ENCODE results near the gene HSFX1.
"Not testable (repeated sequence)": the region's sequence is repeated elsewhere in the genome, so short reads cannot be mapped to it uniquely, and the experiment has no call there.

HSFX1 gene

GRCh38 chrX:149762696-149763614 is 10.9 kb upstream of the HSFX1 start:
- no peaks in the 10 kb centered on the region for H3K9me3 ChIP-seq (ENCODE audit: control insufficient read depth in 2 of 2, low read length in 2 of 2)
- no peaks in the 10 kb centered on the region for H3K36me3 ChIP-seq (ENCODE audit: control insufficient read depth in 2 of 2, insufficient read depth in 2 of 2, low read length in 2 of 2)
- no peak overlapping the region for H3K4me3 ChIP-seq (ENCODE audit: low read length in 2 of 2)
- no peaks in the 10 kb centered on the region for H3K27me3 ChIP-seq (ENCODE audit: control insufficient read depth in 2 of 2, insufficient read depth in 2 of 2, low read length in 2 of 2)
- H3K27ac ChIP-seq (ENCODE audit: low read depth in 2 of 2, low read length in 2 of 2) = no peak overlapping the region
- H3K9ac ChIP-seq (ENCODE audit: low read depth in 1 of 2, low read length in 2 of 2) = no peak overlapping the region
- H3K4me1 ChIP-seq (ENCODE audit: control insufficient read depth in 2 of 2, insufficient read depth in 2 of 2, low read length in 2 of 2) = no peaks in the 10 kb centered on the region

- H3K36me3 ChIP-seq (ENCODE audit: control insufficient read depth in 2 of 2, insufficient read depth in 2 of 2, low read length in 2 of 2); H3K9ac ChIP-seq (ENCODE audit: low read depth in 1 of 2, low read length in 2 of 2); H3K9me3 ChIP-seq (ENCODE audit: control insufficient read depth in 2 of 2, low read length in 2 of 2); H3K4me1 ChIP-seq (ENCODE audit: control insufficient read depth in 2 of 2, insufficient read depth in 2 of 2, low read length in 2 of 2); H3K27me3 ChIP-seq (ENCODE audit: control insufficient read depth in 2 of 2, insufficient read depth in 2 of 2, low read length in 2 of 2); H3K27ac ChIP-seq (ENCODE audit: low read depth in 2 of 2, low read length in 2 of 2); H3K4me3 ChIP-seq (ENCODE audit: low read length in 2 of 2): not testable (repeated sequence)
These were observed 3.5 kb upstream of the HSFX1 start for GRCh38 chrX:149770344-149770743.

- not testable (repeated sequence) for H3K4me1 ChIP-seq (ENCODE audit: control insufficient read depth in 2 of 2, insufficient read depth in 2 of 2, low read length in 2 of 2); H3K4me3 ChIP-seq (ENCODE audit: low read length in 2 of 2); H3K36me3 ChIP-seq (ENCODE audit: control insufficient read depth in 2 of 2, insufficient read depth in 2 of 2, low read length in 2 of 2); H3K9ac ChIP-seq (ENCODE audit: low read depth in 1 of 2, low read length in 2 of 2); H3K27ac ChIP-seq (ENCODE audit: low read depth in 2 of 2, low read length in 2 of 2); H3K27me3 ChIP-seq (ENCODE audit: control insufficient read depth in 2 of 2, insufficient read depth in 2 of 2, low read length in 2 of 2); H3K9me3 ChIP-seq (ENCODE audit: control insufficient read depth in 2 of 2, low read length in 2 of 2)
These were observed 842 bp upstream of the HSFX1 start for GRCh38 chrX:149773026-149773425.

- not testable (repeated sequence) for H3K9me3 ChIP-seq (ENCODE audit: control insufficient read depth in 2 of 2, low read length in 2 of 2); H3K27me3 ChIP-seq (ENCODE audit: control insufficient read depth in 2 of 2, insufficient read depth in 2 of 2, low read length in 2 of 2); H3K4me3 ChIP-seq (ENCODE audit: low read length in 2 of 2); H3K9ac ChIP-seq (ENCODE audit: low read depth in 1 of 2, low read length in 2 of 2); H3K27ac ChIP-seq (ENCODE audit: low read depth in 2 of 2, low read length in 2 of 2); H3K4me1 ChIP-seq (ENCODE audit: control insufficient read depth in 2 of 2, insufficient read depth in 2 of 2, low read length in 2 of 2); H3K36me3 ChIP-seq (ENCODE audit: control insufficient read depth in 2 of 2, insufficient read depth in 2 of 2, low read length in 2 of 2)
These were observed 4.1 kb downstream of the HSFX1 start for GRCh38 chrX:149777999-149778398.

- H3K4me1 ChIP-seq (ENCODE audit: control insufficient read depth in 2 of 2, insufficient read depth in 2 of 2, low read length in 2 of 2); H3K27me3 ChIP-seq (ENCODE audit: control insufficient read depth in 2 of 2, insufficient read depth in 2 of 2, low read length in 2 of 2); H3K4me3 ChIP-seq (ENCODE audit: low read length in 2 of 2); H3K27ac ChIP-seq (ENCODE audit: low read depth in 2 of 2, low read length in 2 of 2); H3K9ac ChIP-seq (ENCODE audit: low read depth in 1 of 2, low read length in 2 of 2); H3K36me3 ChIP-seq (ENCODE audit: control insufficient read depth in 2 of 2, insufficient read depth in 2 of 2, low read length in 2 of 2); H3K9me3 ChIP-seq (ENCODE audit: control insufficient read depth in 2 of 2, low read length in 2 of 2): not testable (repeated sequence)
These were observed 7.9 kb downstream of the HSFX1 start, which contains the start of gene MAGEA9 for GRCh38 chrX:149781727-149782126. TSS of gene MAGEA9 (plus strand) at chrX:149781930. CDS start at chrX:149786211, 4,281 bp downstream.

- not testable (repeated sequence) for H3K9me3 ChIP-seq (ENCODE audit: control insufficient read depth in 2 of 2, low read length in 2 of 2); H3K36me3 ChIP-seq (ENCODE audit: control insufficient read depth in 2 of 2, insufficient read depth in 2 of 2, low read length in 2 of 2); H3K9ac ChIP-seq (ENCODE audit: low read depth in 1 of 2, low read length in 2 of 2); H3K27me3 ChIP-seq (ENCODE audit: control insufficient read depth in 2 of 2, insufficient read depth in 2 of 2, low read length in 2 of 2); H3K4me1 ChIP-seq (ENCODE audit: control insufficient read depth in 2 of 2, insufficient read depth in 2 of 2, low read length in 2 of 2); H3K4me3 ChIP-seq (ENCODE audit: low read length in 2 of 2); H3K27ac ChIP-seq (ENCODE audit: low read depth in 2 of 2, low read length in 2 of 2)
These were observed 21.7 kb downstream of the HSFX1 start for GRCh38 chrX:149795531-149795930.

GRCh38 chrX:149799095-149799714 is 25.3 kb downstream of the HSFX1 start:
- H3K9me3 ChIP-seq (ENCODE audit: control insufficient read depth in 2 of 2, low read length in 2 of 2) = peaks cover 0 to 2% of the 10 kb centered on the region in 2 donors
- no peaks in the 10 kb centered on the region for H3K4me1 ChIP-seq (ENCODE audit: control insufficient read depth in 2 of 2, insufficient read depth in 2 of 2, low read length in 2 of 2)
- H3K27ac ChIP-seq (ENCODE audit: low read depth in 2 of 2, low read length in 2 of 2) = no peak overlapping the region
- H3K36me3 ChIP-seq (ENCODE audit: control insufficient read depth in 2 of 2, insufficient read depth in 2 of 2, low read length in 2 of 2) = no peaks in the 10 kb centered on the region
- no peak overlapping the region for H3K4me3 ChIP-seq (ENCODE audit: low read length in 2 of 2)
- H3K9ac ChIP-seq (ENCODE audit: low read depth in 1 of 2, low read length in 2 of 2) = no peak overlapping the region
- H3K27me3 ChIP-seq (ENCODE audit: control insufficient read depth in 2 of 2, insufficient read depth in 2 of 2, low read length in 2 of 2) = peaks cover 0 to 3% of the 10 kb centered on the region in 2 donors

GRCh38 chrX:149799938-149800337 is 26.1 kb downstream of the HSFX1 start:
- H3K4me3 ChIP-seq (ENCODE audit: low read length in 2 of 2) = no peak overlapping the region
- H3K9me3 ChIP-seq (ENCODE audit: control insufficient read depth in 2 of 2, low read length in 2 of 2) = peaks cover 0 to 2% of the 10 kb centered on the region in 2 donors
- no peaks in the 10 kb centered on the region for H3K36me3 ChIP-seq (ENCODE audit: control insufficient read depth in 2 of 2, insufficient read depth in 2 of 2, low read length in 2 of 2)
- no peak overlapping the region for H3K9ac ChIP-seq (ENCODE audit: low read depth in 1 of 2, low read length in 2 of 2)
- H3K4me1 ChIP-seq (ENCODE audit: control insufficient read depth in 2 of 2, insufficient read depth in 2 of 2, low read length in 2 of 2) = no peaks in the 10 kb centered on the region
- H3K27ac ChIP-seq (ENCODE audit: low read depth in 2 of 2, low read length in 2 of 2) = no peak overlapping the region
- H3K27me3 ChIP-seq (ENCODE audit: control insufficient read depth in 2 of 2, insufficient read depth in 2 of 2, low read length in 2 of 2) = peaks cover 0 to 3% of the 10 kb centered on the region in 2 donors

- no peak overlapping the region for H3K9ac ChIP-seq (ENCODE audit: low read depth in 1 of 2, low read length in 2 of 2)
- H3K4me1 ChIP-seq (ENCODE audit: control insufficient read depth in 2 of 2, insufficient read depth in 2 of 2, low read length in 2 of 2) = no peaks in the 10 kb centered on the region
- H3K27ac ChIP-seq (ENCODE audit: low read depth in 2 of 2, low read length in 2 of 2) = no peak overlapping the region
- H3K9me3 ChIP-seq (ENCODE audit: control insufficient read depth in 2 of 2, low read length in 2 of 2) = peaks cover 0 to 2% of the 10 kb centered on the region in 2 donors
- no peak overlapping the region for H3K4me3 ChIP-seq (ENCODE audit: low read length in 2 of 2)
- no peaks in the 10 kb centered on the region for H3K36me3 ChIP-seq (ENCODE audit: control insufficient read depth in 2 of 2, insufficient read depth in 2 of 2, low read length in 2 of 2)
- peaks cover 0 to 3% of the 10 kb centered on the region in 2 donors for H3K27me3 ChIP-seq (ENCODE audit: control insufficient read depth in 2 of 2, insufficient read depth in 2 of 2, low read length in 2 of 2)
These were observed 29.7 kb downstream of the HSFX1 start for GRCh38 chrX:149803458-149804062.

GRCh38 chrX:149804102-149804501 is 30.2 kb downstream of the HSFX1 start:
- no peaks in the 10 kb centered on the region for H3K4me1 ChIP-seq (ENCODE audit: control insufficient read depth in 2 of 2, insufficient read depth in 2 of 2, low read length in 2 of 2)
- H3K9me3 ChIP-seq (ENCODE audit: control insufficient read depth in 2 of 2, low read length in 2 of 2) = peaks cover 0 to under 1% of the 10 kb centered on the region in 2 donors
- H3K9ac ChIP-seq (ENCODE audit: low read depth in 1 of 2, low read length in 2 of 2) = no peak overlapping the region
- no peak overlapping the region for H3K27ac ChIP-seq (ENCODE audit: low read depth in 2 of 2, low read length in 2 of 2)
- no peaks in the 10 kb centered on the region for H3K36me3 ChIP-seq (ENCODE audit: control insufficient read depth in 2 of 2, insufficient read depth in 2 of 2, low read length in 2 of 2)
- H3K4me3 ChIP-seq (ENCODE audit: low read length in 2 of 2) = no peak overlapping the region
- H3K27me3 ChIP-seq (ENCODE audit: control insufficient read depth in 2 of 2, insufficient read depth in 2 of 2, low read length in 2 of 2) = peaks cover 0 to 3% of the 10 kb centered on the region in 2 donors
